ENCODE results near the gene ITCH. TPM values are rescaled to one million over a fixed set of nuclear protein-coding genes. Genes with fewer than 3 reads are reported as not detected.

ITCH gene
- total and polyA plus RNA-seq, 2 donors (not counting 3 experiments of a cell fraction or from before 2014, with no cell fraction given): 6.4 to 57.4 TPM

- H4K20me1 ChIP-seq (replicated peaks; ENCODE audit: control insufficient read depth, extremely low read depth, insufficient read depth, low read length): no peaks in the 10 kb centered on the region
- H3K27me3 ChIP-seq (ENCODE audit: control insufficient read depth in 2 of 2, insufficient read depth in 2 of 2, low read length in 2 of 2): no peaks in the 10 kb centered on the region
- DNase-seq (ENCODE audit: low read depth, low spot score): no peak
- H2AFZ ChIP-seq (ENCODE audit: low read depth, low read length): no peak overlapping the region
- no peaks in the 10 kb centered on the region for H3K9me1 ChIP-seq (replicated peaks; ENCODE audit: control insufficient read depth, extremely low read depth, insufficient read depth, low read length)
- ChIA-PET POLR2A (no interaction called here), CTCF (interaction anchor here (0.7 to 2.7 kb wide), 3 partner anchors 8 to 133 kb away, joined by 3 to 16 read pairs (median 4); no protein-coding TSS in a partner anchor)
- TF ChIP-seq POLR2A (IDR thresholded peaks at IDR 0.05; ENCODE audit: low read depth, low read length): no peak
- TF ChIP-seq EZH2 (IDR thresholded peaks at IDR 0.05; ENCODE audit: borderline replicate concordance, low read depth, low read length, severe bottlenecking): no peak
- TF ChIP-seq MAX (IDR thresholded peaks at IDR 0.05; ENCODE audit: insufficient read depth, insufficient read length): no peak
- TF ChIP-seq POLR2AphosphoS5 (IDR thresholded peaks at IDR 0.05; ENCODE audit: insufficient read depth, low read depth, low read length): no peak
- TF ChIP-seq CTCF (IDR thresholded peaks at IDR 0.05; ENCODE audit: extremely low read depth in 1 of 2, insufficient read depth in 1 of 2, low read depth in 1 of 2, low read length in 2 of 2): no peak
- TF ChIP-seq JUN (IDR thresholded peaks at IDR 0.05; ENCODE audit: borderline replicate concordance, insufficient read depth, insufficient read length, low read depth): no peak
- TF ChIP-seq MYC (IDR thresholded peaks at IDR 0.05; ENCODE audit: low read depth, low read length): no peak
- TF ChIP-seq GATA2 (IDR thresholded peaks at IDR 0.05; ENCODE audit: insufficient read depth, insufficient read length, low read depth, low read length): no peak
- intact Hi-C loops (cut with micrococcal nuclease) (no loop called here), dilution Hi-C loops (cut with MboI; ENCODE audit: extremely low pct_ligation_motif_present, low sequenced_read_pairs) (no loop called here)
- FAIRE-seq: no peak
- H3K79me2 ChIP-seq (ENCODE audit: control insufficient read depth, insufficient read depth, low read length): no peaks in the 10 kb centered on the region
- H3K4me3 ChIP-seq (replicated peaks in 1 of 3; ENCODE audit: insufficient read depth in 1 of 3, low read depth in 1 of 3, low read length in 3 of 3): no peak overlapping the region
- H3K9me3 ChIP-seq (replicated peaks; ENCODE audit: control insufficient read depth, insufficient read depth, low read length): no peaks in the 10 kb centered on the region
- BruUV-seq (replicated peaks): no TSS peak
- H3K4me2 ChIP-seq (ENCODE audit: insufficient read depth, low read length): no peak overlapping the region
- H3K9ac ChIP-seq (replicated peaks; ENCODE audit: extremely low read depth, insufficient read depth, low read length): no peak overlapping the region
- H3K4me1 ChIP-seq (ENCODE audit: control insufficient read depth, extremely low read depth, insufficient read depth, low read length): no peaks in the 10 kb centered on the region
- H3K27ac ChIP-seq (ENCODE audit: insufficient read depth, low read depth, low read length): no peak overlapping the region
- H3K36me3 ChIP-seq (ENCODE audit: control insufficient read depth in 2 of 2, extremely low read depth in 1 of 2, insufficient read depth in 2 of 2, low read length in 2 of 2): peaks cover 10 to 13% of the 10 kb centered on the region in 2 experiments
These were observed 82.3 kb downstream of the ITCH start for GRCh38 chr20:34445177-34446065.

Data from endothelial cell of umbilical vein (primary cell).